Measurements from ENCODE around the gene HMCN2. TPM values are rescaled to one million over a fixed set of nuclear protein-coding genes. Genes with fewer than 3 reads are reported as not detected.
A peak's percentile ranks its signal among the peaks of the same experiment; 100 is the strongest.

HMCN2 gene
- total and polyA plus RNA-seq, 8 donors: 1.1 to 21.1 (median 5.0) TPM

GRCh38 chr9:130264414-130265350 is 878 bp upstream of the HMCN2 start:
- no peaks in the 10 kb centered on the region for H3K36me3 ChIP-seq
- intact Hi-C loops (cut with DNase I; ENCODE audit: low total_unique reads): no loop called here
- TF ChIP-seq EP300 (IDR thresholded peaks at IDR 0.05) (no peak), POLR2AphosphoS5 (IDR thresholded peaks at IDR 0.05) (no peak), POLR2A (IDR thresholded peaks at IDR 0.05) (no peak), CTCF (IDR thresholded peaks at IDR 0.05) (no peak)
- H3K4me1 ChIP-seq: peaks cover 10 to 30% (median 19%) of the 10 kb centered on the region in 4 donors
- H3K4me3 ChIP-seq: peak overlapping the region in 2 of 4 donors; percentile 41 to 45
- WGBS, 5 donors: 38 to 66% (median 56%) methylated on average over 6 to 18 of the region's 18 CpGs
- H3K27me3 ChIP-seq: peaks cover 0 to 76% (median 43%) of the 10 kb centered on the region in 3 donors
- no peak for DNase-seq
- peak overlapping the region in 1 of 5 donors; percentile 66 for H3K27ac ChIP-seq
- no peaks in the 10 kb centered on the region for H3K9me3 ChIP-seq

GRCh38 chr9:130266236-130267098 is 907 bp downstream of the HMCN2 start:
- peak overlapping the region; percentile 32 to 45 (median 40) for H3K4me3 ChIP-seq
- H3K36me3 ChIP-seq: no peaks in the 10 kb centered on the region
- no peak for TF ChIP-seq POLR2A (IDR thresholded peaks at IDR 0.05)
- TF ChIP-seq EP300 (IDR thresholded peaks at IDR 0.05): no peak
- TF ChIP-seq POLR2AphosphoS5 (IDR thresholded peaks at IDR 0.05): no peak
- intact Hi-C loops (cut with DNase I; ENCODE audit: low total_unique reads): no loop called here
- H3K4me1 ChIP-seq: peaks cover 10 to 30% (median 18%) of the 10 kb centered on the region in 4 donors
- peak overlapping the region in 3 of 5 donors; percentile 47 to 77 (median 66) for H3K27ac ChIP-seq
- peak in 1 of 2 donors; percentile 30 for DNase-seq
- H3K27me3 ChIP-seq: peaks cover 0 to 74% (median 43%) of the 10 kb centered on the region in 3 donors
- 28 to 65% (median 29%) methylated on average over 12 to 41 of the region's 41 CpGs for WGBS, 5 donors
- H3K9me3 ChIP-seq: no peaks in the 10 kb centered on the region

- peaks cover 0 to 60% (median 43%) of the 10 kb centered on the region in 3 donors for H3K27me3 ChIP-seq
- H3K27ac ChIP-seq: peak overlapping the region in 4 of 5 donors; percentile 46 to 77 (median 62)
- no peak overlapping the region for H3K4me3 ChIP-seq
- no peaks in the 10 kb centered on the region for H3K9me3 ChIP-seq
- TF ChIP-seq POLR2A (IDR thresholded peaks at IDR 0.05) (no peak), POLR2AphosphoS5 (IDR thresholded peaks at IDR 0.05) (no peak), EP300 (IDR thresholded peaks at IDR 0.05) (no peak), CTCF (IDR thresholded peaks at IDR 0.05) (no peak)
- peaks cover 10 to 30% (median 14%) of the 10 kb centered on the region in 4 donors for H3K4me1 ChIP-seq
- DNase-seq: no peak
- no peaks in the 10 kb centered on the region for H3K36me3 ChIP-seq
- 79 to 87% (median 83%) methylated on average over 5 of the region's 5 CpGs for WGBS, 5 donors
- intact Hi-C loops (cut with DNase I; ENCODE audit: low total_unique reads): no loop called here
These were observed 2.4 kb downstream of the HMCN2 start for GRCh38 chr9:130267930-130268329.

GRCh38 chr9:130268521-130269211 is 3.1 kb downstream of the HMCN2 start:
- Histone ChIP-seq H3K9me3 (no peaks in the 10 kb centered on the region), H3K27ac (peak overlapping the region in 4 of 5 donors; percentile 46 to 77 (median 62)), H3K36me3 (no peaks in the 10 kb centered on the region), H3K4me1 (peaks cover 10 to 30% (median 14%) of the 10 kb centered on the region in 4 donors), H3K27me3 (peaks cover 0 to 52% (median 43%) of the 10 kb centered on the region in 3 donors), H3K4me3 (no peak overlapping the region)
- TF ChIP-seq POLR2AphosphoS5 (IDR thresholded peaks at IDR 0.05) (no peak), EP300 (IDR thresholded peaks at IDR 0.05) (no peak), POLR2A (IDR thresholded peaks at IDR 0.05) (no peak), CTCF (IDR thresholded peaks at IDR 0.05) (no peak)
- DNase-seq: no peak
- intact Hi-C loops (cut with DNase I; ENCODE audit: low total_unique reads): no loop called here
- WGBS, 5 donors: 33 to 40% (median 36%) methylated on average over 16 of the region's 16 CpGs

Measured in stomach (tissue), 9 donors.